ENCODE measurements around the gene PLEKHG4B. TPM values are rescaled to one million over a fixed set of nuclear protein-coding genes. Genes with fewer than 3 reads are reported as not detected.

Gene PLEKHG4B
- total RNA-seq, 1 experiment from 2014 or later: 1.2 TPM

- intact Hi-C loops (cut with micrococcal nuclease): no loop called here
Measured at GRCh38 chr5:199197-199949, 107.4 kb downstream of the PLEKHG4B start.

GRCh38 chr5:199950-200645 lies 108.1 kb downstream of the PLEKHG4B start:
- no peaks in the 10 kb centered on the region for H4K20me1 ChIP-seq (ENCODE audit: low read length)
- DNase-seq (no peak), ATAC-seq (no peak)
- no peaks in the 10 kb centered on the region for H3K79me2 ChIP-seq (ENCODE audit: low read length)
- no peak for TF ChIP-seq EZH2 (IDR thresholded peaks at IDR 0.05; ENCODE audit: low read length, unreplicated experiment)
- TF ChIP-seq, protein P1, sequence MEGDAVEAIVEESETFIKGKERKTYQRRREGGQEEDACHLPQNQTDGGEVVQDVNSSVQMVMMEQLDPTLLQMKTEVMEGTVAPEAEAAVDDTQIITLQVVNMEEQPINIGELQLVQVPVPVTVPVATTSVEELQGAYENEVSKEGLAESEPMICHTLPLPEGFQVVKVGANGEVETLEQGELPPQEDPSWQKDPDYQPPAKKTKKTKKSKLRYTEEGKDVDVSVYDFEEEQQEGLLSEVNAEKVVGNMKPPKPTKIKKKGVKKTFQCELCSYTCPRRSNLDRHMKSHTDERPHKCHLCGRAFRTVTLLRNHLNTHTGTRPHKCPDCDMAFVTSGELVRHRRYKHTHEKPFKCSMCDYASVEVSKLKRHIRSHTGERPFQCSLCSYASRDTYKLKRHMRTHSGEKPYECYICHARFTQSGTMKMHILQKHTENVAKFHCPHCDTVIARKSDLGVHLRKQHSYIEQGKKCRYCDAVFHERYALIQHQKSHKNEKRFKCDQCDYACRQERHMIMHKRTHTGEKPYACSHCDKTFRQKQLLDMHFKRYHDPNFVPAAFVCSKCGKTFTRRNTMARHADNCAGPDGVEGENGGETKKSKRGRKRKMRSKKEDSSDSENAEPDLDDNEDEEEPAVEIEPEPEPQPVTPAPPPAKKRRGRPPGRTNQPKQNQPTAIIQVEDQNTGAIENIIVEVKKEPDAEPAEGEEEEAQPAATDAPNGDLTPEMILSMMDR (conservative IDR thresholded peaks at IDR 0.05; ENCODE audit: low read depth, low read length): no peak
- TF ChIP-seq EZH2phosphoT487 (IDR thresholded peaks at IDR 0.05; ENCODE audit: borderline replicate concordance, low read length): no peak
- no peaks in the 10 kb centered on the region for H3K4me1 ChIP-seq (ENCODE audit: insufficient read depth, low read length)
- H2AFZ ChIP-seq (ENCODE audit: low read length): no peak overlapping the region
- no peaks in the 10 kb centered on the region for H3K9me2 ChIP-seq (replicated peaks; ENCODE audit: low read length)
- peaks cover 7% of the 10 kb centered on the region; the same call in 1 of the 2 replicates for H3K36me3 ChIP-seq (ENCODE audit: low read depth, low read length)
- H3K9me3 ChIP-seq (ENCODE audit: low read length): no peaks in the 10 kb centered on the region
- no peak overlapping the region for H3K4me3 ChIP-seq (ENCODE audit: low read length)
- H3F3A ChIP-seq (ENCODE audit: low read length, unreplicated experiment): no peaks in the 10 kb centered on the region
- no peak overlapping the region for H3K9ac ChIP-seq (ENCODE audit: low read length)
- CTCF ChIA-PET: no interaction called here
- intact Hi-C loops (cut with micrococcal nuclease): no loop called here
- H3K4me2 ChIP-seq (ENCODE audit: low read length): no peak overlapping the region
- no peaks in the 10 kb centered on the region for H3K27me3 ChIP-seq (ENCODE audit: low read length)
- H3K27ac ChIP-seq (ENCODE audit: low read length): no peak overlapping the region
- no TSS peak for BruUV-seq (replicated peaks)
- POLR2A ChIA-PET (ENCODE audit: unreplicated experiment): no interaction called here

More at GRCh38 chr5:199197-199949, 107.4 kb downstream of the PLEKHG4B start:
- H3K9ac ChIP-seq (ENCODE audit: low read length): no peak overlapping the region
- DNase-seq: no peak
- no peaks in the 10 kb centered on the region for H3K79me2 ChIP-seq (ENCODE audit: low read length)
- 0 out of 2 replicates have a peak, but pooled peaks cover 1% of the 10 kb centered on the region for H3K36me3 ChIP-seq (ENCODE audit: low read depth, low read length)
- no peaks in the 10 kb centered on the region for H3K9me3 ChIP-seq (ENCODE audit: low read length)
- no peaks in the 10 kb centered on the region for H3K9me2 ChIP-seq (replicated peaks; ENCODE audit: low read length)
- no peak for ATAC-seq
- H3F3A ChIP-seq (ENCODE audit: low read length, unreplicated experiment): no peaks in the 10 kb centered on the region
- H3K27ac ChIP-seq (ENCODE audit: low read length): no peak overlapping the region
- no TSS peak for BruUV-seq (replicated peaks)
- H4K20me1 ChIP-seq (ENCODE audit: low read length): no peaks in the 10 kb centered on the region
- no peaks in the 10 kb centered on the region for H3K4me1 ChIP-seq (ENCODE audit: insufficient read depth, low read length)
- TF ChIP-seq EZH2 (IDR thresholded peaks at IDR 0.05; ENCODE audit: low read length, unreplicated experiment) (no peak), EZH2phosphoT487 (IDR thresholded peaks at IDR 0.05; ENCODE audit: borderline replicate concordance, low read length) (no peak)
- TF ChIP-seq, protein P1 (conservative IDR thresholded peaks at IDR 0.05; ENCODE audit: low read depth, low read length): no peak
- H3K4me2 ChIP-seq (ENCODE audit: low read length): no peak overlapping the region
- H3K27me3 ChIP-seq (ENCODE audit: low read length): no peaks in the 10 kb centered on the region
- ChIA-PET CTCF (no interaction called here), POLR2A (ENCODE audit: unreplicated experiment) (no interaction called here)
- H2AFZ ChIP-seq (ENCODE audit: low read length): no peak overlapping the region
- H3K4me3 ChIP-seq (ENCODE audit: low read length): no peak overlapping the region

- H3K27me3 ChIP-seq (ENCODE audit: low read length): no peaks in the 10 kb centered on the region
- no TSS peak for BruUV-seq (replicated peaks)
- H4K20me1 ChIP-seq (ENCODE audit: low read length): no peaks in the 10 kb centered on the region
- ATAC-seq (no peak), DNase-seq (no peak)
- peaks cover 7% of the 10 kb centered on the region for H3K79me2 ChIP-seq (ENCODE audit: low read length)
- no peak overlapping the region for H3K4me2 ChIP-seq (ENCODE audit: low read length)
- H3K4me3 ChIP-seq (ENCODE audit: low read length): no peak overlapping the region
- H3K36me3 ChIP-seq (ENCODE audit: low read depth, low read length): peaks cover 14% of the 10 kb centered on the region; the same call in 1 of the 2 replicates
- no peak overlapping the region for H3K27ac ChIP-seq (ENCODE audit: low read length)
- no peak overlapping the region for H3K9ac ChIP-seq (ENCODE audit: low read length)
- no peaks in the 10 kb centered on the region for H3K9me3 ChIP-seq (ENCODE audit: low read length)
- ChIA-PET POLR2A (ENCODE audit: unreplicated experiment) (no interaction called here), CTCF (no interaction called here)
- no peaks in the 10 kb centered on the region for H3F3A ChIP-seq (ENCODE audit: low read length, unreplicated experiment)
- no peak for TF ChIP-seq EZH2phosphoT487 (IDR thresholded peaks at IDR 0.05; ENCODE audit: borderline replicate concordance, low read length)
- TF ChIP-seq, protein P1 (conservative IDR thresholded peaks at IDR 0.05; ENCODE audit: low read depth, low read length): no peak
- TF ChIP-seq EZH2 (IDR thresholded peaks at IDR 0.05; ENCODE audit: low read length, unreplicated experiment): no peak
- no peaks in the 10 kb centered on the region for H3K9me2 ChIP-seq (replicated peaks; ENCODE audit: low read length)
- intact Hi-C loops (cut with micrococcal nuclease): no loop called here
- H2AFZ ChIP-seq (ENCODE audit: low read length): no peak overlapping the region
- H3K4me1 ChIP-seq (ENCODE audit: insufficient read depth, low read length): no peaks in the 10 kb centered on the region
Measured at GRCh38 chr5:200985-201384, 109.0 kb downstream of the PLEKHG4B start.
